Skin of body (tissue), 2 donors: ENCODE data around the gene DGCR8. TPM values are rescaled to one million over a fixed set of nuclear protein-coding genes. Genes with fewer than 3 reads are reported as not detected.

ENCODE experiments used
- DNase-seq: peaks from one replicate; lab custom pipeline; 2025; lab: John Stamatoyannopoulos, UW
- total RNA-seq: library from RNA; depleted of rRNA; stranded (reverse); fragments of >200 nt; gene quantifications from one replicate; pipeline ENCODE4 v1.2.3, GENCODE V29; 2014

The DGCR8 gene
- total RNA-seq, 1 donor from 2014 or later = 25.7 TPM

DNA sequence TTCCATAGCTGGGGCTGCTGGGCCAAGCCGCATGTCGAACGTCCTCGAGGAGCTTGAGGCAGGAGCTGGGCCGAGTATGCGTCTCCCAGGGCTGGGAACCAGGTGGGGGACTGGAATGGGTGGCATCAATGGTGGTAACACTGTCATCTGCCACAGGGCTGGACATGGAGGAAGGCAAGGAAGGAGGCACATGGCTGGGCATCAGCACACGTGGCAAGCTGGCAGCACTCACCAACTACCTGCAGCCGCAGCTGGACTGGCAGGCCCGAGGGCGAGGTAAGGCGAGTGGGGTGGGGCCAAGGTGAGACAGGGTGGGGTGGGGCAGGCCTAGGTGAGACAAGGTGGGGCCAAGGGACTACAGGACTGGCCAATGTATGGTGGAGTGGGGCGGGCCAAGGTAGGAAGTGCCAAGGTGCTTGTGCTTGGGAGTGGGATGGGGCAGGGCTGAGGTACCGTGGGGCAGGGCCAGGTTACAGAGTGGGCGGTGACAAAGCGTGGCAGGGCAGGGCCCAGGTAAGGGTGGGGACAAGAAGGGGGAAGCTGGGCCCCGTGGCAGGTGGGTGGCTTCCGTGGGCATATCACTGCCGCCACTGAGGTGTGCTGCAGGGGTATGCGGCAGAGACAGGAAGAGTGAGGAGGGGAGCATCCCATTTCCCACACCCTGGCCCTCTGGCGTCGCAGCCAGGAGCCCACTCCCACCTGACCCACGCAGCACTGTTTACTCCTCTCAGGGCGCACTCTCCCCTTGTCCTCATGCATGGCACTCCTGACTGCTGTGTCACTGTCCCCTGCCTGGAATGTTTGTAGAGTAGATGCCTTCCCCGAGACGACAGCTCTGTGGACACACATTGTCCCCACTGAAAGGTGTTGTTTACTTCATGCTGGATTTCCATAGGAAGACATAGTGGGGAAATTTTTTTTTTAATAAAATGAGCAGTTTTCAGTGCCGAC is 27.5 kb upstream of the DGCR8 start:
- no peak for DNase-seq

DNA sequence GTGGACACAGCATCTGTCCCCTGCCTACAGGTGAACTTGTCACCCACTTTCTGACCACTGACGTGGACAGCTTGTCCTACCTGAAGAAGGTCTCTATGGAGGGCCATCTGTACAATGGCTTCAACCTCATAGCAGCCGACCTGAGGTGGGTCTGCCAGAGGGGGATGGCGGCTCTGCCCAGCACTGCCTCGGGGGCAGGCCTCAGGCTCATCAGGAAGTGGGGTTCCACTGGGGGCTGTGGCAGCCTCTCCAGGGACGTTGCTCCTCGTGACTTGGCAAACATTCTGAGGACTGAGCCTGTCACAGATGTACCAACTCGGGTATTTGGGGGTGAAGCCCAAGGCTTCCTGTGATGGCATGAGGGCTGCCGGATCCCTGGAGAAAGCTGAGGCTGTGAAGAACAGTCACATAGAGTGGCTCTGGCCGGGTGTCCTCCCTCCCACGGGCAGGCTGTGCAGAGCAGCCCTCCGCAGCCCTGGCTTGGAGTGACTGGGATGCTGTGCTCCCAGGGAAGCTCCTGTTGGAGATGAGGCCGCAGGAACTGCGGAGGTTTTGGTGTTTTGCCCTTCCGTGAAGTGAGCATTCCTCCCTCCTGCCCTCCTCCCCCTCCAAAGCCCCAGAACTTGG is 26.5 kb upstream of the DGCR8 start:
- DNase-seq = no peak

DNA sequence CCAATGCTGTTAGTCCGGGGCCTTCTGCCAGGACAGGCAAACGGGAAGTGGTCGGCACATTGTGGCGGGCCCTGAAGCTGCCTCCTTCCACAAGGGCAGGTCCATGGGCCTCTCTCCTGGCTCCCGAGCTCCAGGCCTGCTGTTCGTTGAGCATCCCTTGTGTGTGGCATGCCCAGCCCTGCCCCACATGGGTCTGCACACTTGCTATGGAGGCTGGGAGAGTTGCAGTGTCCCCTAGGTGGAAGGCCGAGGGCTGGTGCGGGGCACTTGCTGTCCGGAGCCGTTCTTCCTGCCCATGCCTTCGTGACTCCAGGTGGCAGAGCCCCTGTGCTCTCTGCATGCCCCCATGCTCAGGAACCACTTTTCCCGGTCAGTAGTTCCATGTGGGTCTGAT is 26.0 kb upstream of the DGCR8 start:
- no peak for DNase-seq

- DNase-seq = no peak
Observed at GRCh38 chr22:20054485-20054884, 25.6 kb upstream of the DGCR8 start.

DNA sequence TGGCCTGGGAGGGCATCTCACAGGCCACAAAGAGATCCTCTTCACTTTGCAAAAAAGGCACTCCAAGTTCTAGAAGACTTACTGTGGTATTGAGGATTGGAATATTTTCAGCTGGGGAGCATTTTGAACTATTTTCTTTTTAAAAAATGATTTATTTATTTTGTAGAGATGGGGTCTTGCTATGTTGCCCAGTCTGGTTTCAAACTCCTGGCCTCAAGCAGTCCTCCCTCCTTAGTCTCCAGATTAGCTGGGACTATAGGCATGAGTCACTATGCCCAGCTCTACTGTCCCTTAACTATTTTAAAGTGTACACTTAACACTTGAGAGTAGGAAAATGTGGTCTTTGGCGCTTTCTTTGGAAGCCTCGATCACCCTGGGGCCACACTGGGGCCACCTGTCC is 24.9 kb upstream of the DGCR8 start:
- DNase-seq = no peak

DNA sequence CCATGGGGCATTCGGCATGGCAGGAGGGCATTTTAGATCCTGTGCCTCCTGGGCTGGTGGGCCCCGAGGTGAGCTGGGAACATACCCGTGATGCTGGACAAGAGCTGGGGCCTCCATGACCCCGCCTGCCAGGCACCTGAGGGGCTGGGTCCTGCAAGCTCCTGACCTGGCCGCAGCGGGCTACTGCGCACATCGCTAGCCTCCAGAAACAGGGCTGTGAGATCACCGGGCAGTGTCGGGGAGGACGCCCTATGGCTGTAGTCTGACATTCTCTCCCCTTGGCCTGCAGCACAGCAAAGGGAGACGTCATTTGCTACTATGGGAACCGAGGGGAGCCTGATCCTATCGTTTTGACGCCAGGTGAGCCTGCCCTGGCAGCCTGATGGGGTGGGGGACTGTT is 24.4 kb upstream of the DGCR8 start:
- DNase-seq = no peak

GRCh38 chr22:20056161-20056560 is 23.9 kb upstream of the DGCR8 start:
- DNase-seq = no peak

DNA sequence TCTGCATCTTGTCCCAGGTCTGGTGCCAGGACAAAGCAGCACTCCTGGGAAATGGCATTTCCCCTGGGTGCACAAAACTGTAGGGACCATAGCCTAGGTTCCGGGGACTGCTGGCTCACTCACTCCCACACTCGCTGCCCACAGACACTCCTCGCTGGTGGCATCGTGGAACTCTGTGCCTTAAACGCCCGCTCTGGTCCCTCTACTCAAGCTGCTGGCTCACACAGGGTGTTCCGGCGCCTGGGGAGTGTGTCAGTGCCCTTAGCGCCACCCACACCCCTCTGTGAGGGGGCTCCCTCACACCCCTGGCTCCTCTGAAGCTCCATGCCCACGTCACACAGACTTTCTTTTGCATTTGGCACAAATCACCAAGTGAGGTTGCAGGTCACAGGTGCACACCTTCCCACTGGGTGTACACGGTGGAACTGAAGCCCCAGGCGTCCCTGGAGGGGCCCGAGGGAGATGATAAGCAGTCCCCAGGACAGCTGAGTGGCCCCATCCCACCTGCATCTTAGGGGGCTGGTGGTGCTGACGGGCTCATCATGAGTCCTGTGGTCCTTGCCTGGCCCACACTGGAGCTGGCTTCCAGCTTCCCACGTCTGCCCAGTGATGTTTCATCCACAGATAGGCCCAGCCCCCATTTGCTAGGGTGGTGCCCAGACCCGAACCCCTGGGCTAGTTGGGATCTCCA is 23.2 kb upstream of the DGCR8 start:
- DNase-seq = no peak

DNA sequence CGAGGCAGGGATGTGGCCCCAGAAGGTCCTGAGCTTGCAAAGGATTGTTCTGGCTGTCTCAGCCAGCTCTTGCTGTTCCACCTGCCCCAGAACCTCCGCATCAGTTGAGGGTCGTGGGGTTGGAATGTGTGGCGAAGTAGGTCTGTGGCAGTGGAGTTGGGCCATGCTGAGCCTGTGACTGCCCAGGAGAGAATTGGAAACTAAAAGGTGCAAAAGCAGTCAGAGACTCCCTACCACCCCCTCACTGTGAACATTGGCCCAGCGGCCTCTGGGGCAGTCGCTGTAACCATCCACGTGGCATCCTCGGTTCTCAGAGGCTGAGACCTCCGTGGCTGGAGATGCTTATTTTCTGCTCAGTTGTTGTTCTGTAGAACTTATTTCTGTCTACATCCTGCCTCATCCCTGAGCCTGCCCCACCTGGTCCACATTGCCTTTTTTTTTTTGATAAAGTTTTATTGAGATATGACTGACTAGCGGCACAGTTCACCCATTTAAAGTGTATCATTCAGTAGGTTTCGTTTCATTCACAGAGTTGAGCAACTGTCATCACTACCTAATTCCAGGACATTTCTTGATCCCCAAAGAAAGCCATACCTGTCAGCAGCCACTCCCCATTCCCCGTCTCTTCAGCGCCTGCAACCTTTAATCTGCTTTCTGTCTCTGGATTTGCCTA is 22.3 kb upstream of the DGCR8 start:
- no peak for DNase-seq

DNA sequence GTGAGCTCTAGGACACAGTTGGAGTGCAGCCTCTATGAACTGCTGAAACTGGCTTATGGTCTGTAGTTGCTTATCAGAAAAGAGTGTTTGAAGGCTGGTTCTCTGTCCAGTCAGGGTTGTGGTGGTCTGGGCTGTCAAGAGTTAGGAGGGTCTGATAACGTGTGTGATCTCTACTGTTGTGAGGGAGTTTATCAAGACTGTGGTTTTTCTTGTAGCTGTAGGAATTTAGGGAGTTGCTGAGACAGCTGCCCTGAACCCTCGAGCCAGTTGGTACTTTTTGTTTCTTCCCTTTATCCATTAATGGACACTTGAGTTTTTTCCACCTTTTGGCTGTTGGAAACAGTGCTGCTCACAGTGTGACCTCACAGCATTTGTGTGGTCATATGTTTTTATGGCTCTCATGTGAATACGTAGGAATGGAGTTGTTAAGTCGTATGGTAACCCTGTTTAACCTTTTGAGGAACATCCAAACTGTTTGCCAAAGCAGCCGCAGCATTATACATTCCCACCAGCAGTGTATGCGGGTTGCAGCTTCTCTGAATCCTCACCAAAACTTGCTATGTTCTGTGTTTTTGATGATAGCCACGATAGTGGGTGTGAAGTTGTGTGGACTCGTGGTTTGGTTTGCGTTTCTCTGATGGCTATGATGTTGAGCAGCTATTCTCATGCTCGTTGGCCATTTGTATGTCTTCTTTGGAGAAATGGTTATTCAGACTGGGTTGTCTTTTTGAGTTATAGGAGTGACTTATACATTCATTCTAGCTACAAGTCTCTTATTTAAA is 20.9 kb upstream of the DGCR8 start:
- DNase-seq = no peak

- DNase-seq = no peak
Observed at GRCh38 chr22:20060700-20061480, 19.2 kb upstream of the DGCR8 start.

- DNase-seq = no peak
Observed at GRCh38 chr22:20061481-20061861, 18.6 kb upstream of the DGCR8 start.

- DNase-seq = no peak
Observed at GRCh38 chr22:20062043-20062765, 17.8 kb upstream of the DGCR8 start.

- DNase-seq = no peak
Observed at GRCh38 chr22:20062766-20063083, 17.3 kb upstream of the DGCR8 start.

DNA sequence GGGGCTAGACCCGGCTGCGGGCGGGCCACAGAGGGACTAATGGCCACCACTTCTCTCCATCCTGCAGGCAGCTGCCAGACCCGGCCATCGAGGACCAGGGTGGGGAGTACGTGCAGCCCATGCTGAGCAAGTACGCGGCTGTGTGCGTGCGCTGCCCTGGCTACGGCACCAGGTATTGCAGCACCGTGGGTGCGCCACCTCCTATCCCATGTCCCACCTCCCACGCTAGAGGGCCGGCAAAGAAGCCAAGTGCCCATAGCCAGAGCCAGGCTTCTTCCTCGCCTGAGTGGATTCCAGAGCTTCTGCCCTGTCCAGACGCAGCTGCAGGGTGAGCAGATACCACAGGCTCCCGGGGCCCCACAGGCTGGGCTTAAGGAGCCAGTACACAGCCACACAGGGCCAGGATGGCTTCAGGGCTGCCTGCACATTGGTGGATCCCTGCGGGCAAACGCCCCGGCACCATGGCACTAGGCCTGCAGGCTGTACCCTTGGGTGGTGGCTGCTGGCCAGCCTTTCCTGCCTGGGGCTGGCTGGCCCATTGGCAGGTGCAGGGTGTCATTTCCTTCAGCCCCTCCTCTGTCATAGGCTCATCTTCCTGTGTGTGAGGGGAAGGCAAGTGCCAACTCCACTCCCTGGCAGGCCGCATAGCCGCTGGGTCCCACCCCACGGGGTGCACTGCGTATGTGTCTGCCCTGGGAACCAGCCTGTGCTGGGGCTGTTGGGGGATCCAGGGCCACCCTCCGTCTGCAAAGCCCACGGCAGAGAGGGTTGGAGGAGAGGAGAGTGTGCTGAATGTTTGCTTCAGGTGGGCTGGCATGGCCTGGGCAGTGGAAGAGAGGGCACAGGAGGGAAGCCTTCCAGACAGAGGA is 16.5 kb upstream of the DGCR8 start:
- DNase-seq = no peak

DNA sequence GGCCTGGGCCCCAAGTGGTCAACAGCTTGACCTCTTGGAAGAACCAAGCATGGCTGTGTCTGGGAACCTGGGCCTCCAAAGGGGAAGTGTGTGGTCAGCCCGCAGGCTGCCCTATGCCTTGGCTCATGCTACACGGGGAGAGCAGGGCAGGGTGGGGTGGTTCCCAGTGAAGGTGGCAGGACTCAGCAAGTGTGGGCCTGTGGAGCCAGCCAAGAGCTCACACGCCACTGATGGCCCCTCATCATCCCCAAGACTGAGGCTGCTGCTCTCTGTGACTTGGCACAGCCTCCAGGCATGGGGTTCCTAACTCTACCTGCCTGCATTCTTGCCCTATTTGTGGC is 15.9 kb upstream of the DGCR8 start:
- no peak for DNase-seq

DNA sequence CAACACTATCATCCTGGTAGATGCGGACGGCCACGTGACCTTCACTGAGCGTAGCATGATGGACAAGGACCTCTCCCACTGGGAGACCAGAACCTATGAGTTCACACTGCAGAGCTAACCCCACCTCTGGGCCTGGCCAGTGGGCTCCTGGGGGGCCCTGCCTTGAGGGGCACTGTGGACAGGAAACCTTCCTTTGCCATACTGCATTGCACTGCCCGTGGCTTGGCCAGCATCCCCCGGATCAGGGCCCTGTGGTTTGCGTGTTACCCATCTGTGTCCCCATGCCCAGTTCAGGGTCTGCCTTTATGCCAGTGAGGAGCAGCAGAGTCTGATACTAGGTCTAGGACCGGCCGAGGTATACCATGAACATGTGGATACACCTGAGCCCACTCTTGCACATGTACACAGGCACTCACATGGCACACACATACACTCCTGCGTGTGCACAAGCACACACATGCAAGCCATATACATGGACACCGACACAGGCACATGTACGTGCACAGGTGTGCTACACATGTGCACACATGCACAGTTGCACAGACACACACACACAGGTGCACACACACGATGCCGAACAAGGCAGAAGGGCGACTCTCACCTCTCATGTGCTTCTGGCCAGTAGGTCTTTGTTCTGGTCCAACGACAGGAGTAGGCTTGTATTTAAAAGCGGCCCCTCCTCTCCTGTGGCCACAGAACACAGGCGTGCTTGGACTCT is 15.3 kb upstream of the DGCR8 start:
- DNase-seq = no peak
